Natural killer cell treated with Interleukin-12 subunit alpha and Interleukin-12 subunit beta and Interleukin-15 and Interleukin-18, amount 100 ng/mL, for 72 hours (primary cell): ENCODE data around the gene EYA2. TPM values are rescaled to one million over a fixed set of nuclear protein-coding genes. Genes with fewer than 3 reads are reported as not detected.

Experiments used
- ATAC-seq, 2 donors: fragments of 150-1000 bp; cut with Tn5 transposase in 1 of 2; sonication (Bioruptor Pico), chemical (Tn5 transposase) in 1 of 2; 2 replicates each; pipeline ENCODE4 v1.10.0; 2021
- DNase-seq: peaks from one replicate; pipeline ENCODE4 v3.0.0; 2022; ENCODE audit warnings: low spot score
- H3K27ac Mint-ChIP-seq, 2 donors: 1 replicate in 1 of 2; 2 replicates in 1 of 2; pipeline ENCODE4 v1.8.0; 2022; ENCODE audit warnings: mixed read lengths in 2 of 2, mild to moderate bottlenecking in 1 of 2, moderate library complexity in 1 of 2
- H3K27me3 Mint-ChIP-seq, 2 donors: 1 replicate in 1 of 2; 2 replicates in 1 of 2; pipeline ENCODE4 v1.8.0; 2022; ENCODE audit warnings: mixed read lengths in 2 of 2
- H3K36me3 Mint-ChIP-seq: one replicate; pipeline ENCODE4 v1.8.0; 2022; ENCODE audit warnings: mixed read lengths
- H3K4me1 Mint-ChIP-seq, 2 donors: 1 replicate in 1 of 2; 2 replicates in 1 of 2; pipeline ENCODE4 v1.8.0; 2022; ENCODE audit warnings: low read depth in 2 of 2, mixed read lengths in 2 of 2, mild to moderate bottlenecking in 1 of 2
- H3K4me3 Mint-ChIP-seq: one replicate; pipeline ENCODE4 v1.8.0; 2022; ENCODE audit warnings: mixed read lengths
- H3K9me3 Mint-ChIP-seq: 2 replicates; pipeline ENCODE4 v1.8.0; 2022; ENCODE audit warnings: mixed read lengths
- total RNA-seq, 2 donors: library from RNA; stranded (reverse); gene quantifications; one replicate each; pipeline ENCODE4 v1.2.3, GENCODE V29; 2022

EYA2 gene
- total RNA-seq, 2 donors from 2014 or later = 0.17 TPM; not detected in 1

DNA sequence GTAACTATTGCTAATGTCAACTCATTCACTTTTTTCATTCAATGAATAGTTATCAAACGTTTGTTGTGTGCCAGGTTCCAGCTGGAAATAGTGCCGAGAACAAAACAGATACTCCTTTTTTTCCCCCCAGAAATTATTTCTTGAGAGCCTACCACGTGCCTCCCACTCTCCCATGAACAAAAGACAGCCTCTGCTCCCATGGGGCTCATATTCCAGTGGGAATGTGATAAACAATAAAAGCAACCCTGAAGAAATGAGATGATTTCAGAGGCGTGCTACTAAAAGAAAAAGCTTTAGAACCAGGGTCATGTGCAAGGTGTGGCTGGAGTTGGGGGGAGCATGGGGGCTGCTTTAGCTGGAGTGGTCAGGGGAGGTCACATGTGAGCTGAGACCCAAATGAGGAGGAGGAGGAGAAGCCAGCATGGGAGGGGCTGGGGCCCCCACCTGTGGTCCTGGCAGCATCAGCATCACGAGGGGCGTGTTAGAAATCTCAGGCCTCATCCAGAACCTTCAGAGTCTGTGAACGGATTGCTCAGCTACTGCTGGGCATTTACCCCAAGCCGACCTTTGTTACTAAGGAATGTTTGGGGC is 157.4 kb downstream of the EYA2 start:
- Mint-ChIP-seq H3K27ac (no peak overlapping the region), H3K4me3 (no peak overlapping the region), H3K27me3 (peaks cover 18 to 31% of the 10 kb centered on the region in 2 donors), H3K36me3 (no peaks in the 10 kb centered on the region), H3K9me3 (no peaks in the 10 kb centered on the region), H3K4me1 (no peaks in the 10 kb centered on the region)
- DNase-seq = no peak
- no peak for ATAC-seq

DNA sequence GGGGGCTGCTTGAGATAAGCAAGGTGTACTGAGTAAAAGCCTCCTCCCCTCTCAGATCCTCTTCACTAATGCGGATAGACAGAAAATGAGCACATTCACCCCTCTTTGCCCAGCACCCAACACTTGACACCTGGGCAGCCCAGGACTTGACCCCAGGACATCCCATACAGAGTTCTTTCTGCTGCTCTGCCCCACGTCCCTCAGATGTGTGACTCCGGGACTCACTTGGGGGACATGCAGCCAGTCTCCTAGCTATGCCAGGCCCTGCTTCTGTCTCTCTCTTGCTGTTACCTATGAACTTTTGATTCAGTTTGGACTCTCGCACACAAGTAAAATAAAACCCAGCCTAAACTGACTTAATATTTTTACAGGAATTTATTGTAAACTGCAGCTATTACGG is 159.9 kb downstream of the EYA2 start:
- Mint-ChIP-seq H3K4me3 (no peak overlapping the region), H3K9me3 (no peaks in the 10 kb centered on the region), H3K4me1 (no peaks in the 10 kb centered on the region), H3K36me3 (no peaks in the 10 kb centered on the region), H3K27ac (no peak overlapping the region), H3K27me3 (peaks cover 13 to 27% of the 10 kb centered on the region in 2 donors)
- DNase-seq (no peak), ATAC-seq (no peak)

- ATAC-seq (no peak), DNase-seq (no peak)
- Mint-ChIP-seq H3K27ac (no peak overlapping the region), H3K4me3 (no peak overlapping the region), H3K9me3 (no peaks in the 10 kb centered on the region), H3K27me3 (peaks cover 13 to 22% of the 10 kb centered on the region in 2 donors), H3K36me3 (no peaks in the 10 kb centered on the region), H3K4me1 (no peaks in the 10 kb centered on the region)
These were observed 160.3 kb downstream of the EYA2 start for GRCh38 chr20:47054945-47055344.

DNA sequence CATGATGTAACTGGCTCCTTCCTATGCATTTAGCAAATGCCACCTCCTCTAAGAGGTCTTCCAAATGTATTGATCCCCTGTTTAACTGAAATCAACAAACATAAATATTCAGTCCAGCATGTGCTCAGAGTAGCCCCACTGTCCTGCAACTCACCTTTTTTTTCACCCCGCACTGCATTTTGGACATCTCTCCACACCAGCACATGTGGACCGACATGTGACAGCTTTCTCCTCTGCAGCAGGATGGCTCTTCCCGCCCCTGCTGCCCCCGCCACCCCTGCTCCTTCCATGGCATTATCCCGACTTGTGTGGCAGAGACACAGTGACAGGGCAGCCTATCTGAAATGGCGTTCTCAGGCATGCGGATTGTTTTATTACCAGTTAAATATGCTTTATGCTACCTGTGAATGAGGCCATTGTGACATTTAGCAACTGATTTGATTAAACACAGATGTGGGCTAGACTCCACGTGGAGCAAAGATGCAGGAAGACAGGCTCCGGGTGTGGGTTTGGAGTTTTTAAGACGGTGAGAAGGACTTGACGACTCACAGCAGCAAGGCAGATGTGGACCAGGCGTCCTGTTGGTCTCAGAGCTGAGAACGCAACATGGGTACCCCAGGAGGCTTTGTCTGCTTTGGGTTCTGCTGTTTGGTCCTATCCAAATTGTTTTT is 161.2 kb downstream of the EYA2 start:
- Mint-ChIP-seq H3K27me3 (peaks cover 12 to 18% of the 10 kb centered on the region in 2 donors), H3K27ac (no peak overlapping the region), H3K4me1 (no peaks in the 10 kb centered on the region), H3K9me3 (no peaks in the 10 kb centered on the region), H3K4me3 (no peak overlapping the region), H3K36me3 (no peaks in the 10 kb centered on the region)
- DNase-seq (no peak), ATAC-seq (no peak)

- DNase-seq = no peak
- no peak overlapping the region for H3K27ac Mint-ChIP-seq
- H3K4me1 Mint-ChIP-seq = no peaks in the 10 kb centered on the region
- H3K27me3 Mint-ChIP-seq = peaks cover 8 to 18% of the 10 kb centered on the region in 2 donors
- no peak overlapping the region for H3K4me3 Mint-ChIP-seq
- H3K36me3 Mint-ChIP-seq = no peaks in the 10 kb centered on the region
- H3K9me3 Mint-ChIP-seq = no peaks in the 10 kb centered on the region
- ATAC-seq = peak in 1 of 2 donors; percentile 21
These were observed 163.0 kb downstream of the EYA2 start for GRCh38 chr20:47057661-47058060.

GRCh38 chr20:47058236-47058635 is 163.6 kb downstream of the EYA2 start:
- Mint-ChIP-seq H3K4me1 (no peaks in the 10 kb centered on the region), H3K27me3 (peaks cover 8 to 18% of the 10 kb centered on the region in 2 donors), H3K9me3 (no peaks in the 10 kb centered on the region), H3K27ac (no peak overlapping the region), H3K36me3 (no peaks in the 10 kb centered on the region), H3K4me3 (no peak overlapping the region)
- no peak for ATAC-seq
- no peak for DNase-seq

GRCh38 chr20:47059536-47059935 is 164.9 kb downstream of the EYA2 start:
- no peaks in the 10 kb centered on the region for H3K36me3 Mint-ChIP-seq
- no peak overlapping the region for H3K4me3 Mint-ChIP-seq

DNA sequence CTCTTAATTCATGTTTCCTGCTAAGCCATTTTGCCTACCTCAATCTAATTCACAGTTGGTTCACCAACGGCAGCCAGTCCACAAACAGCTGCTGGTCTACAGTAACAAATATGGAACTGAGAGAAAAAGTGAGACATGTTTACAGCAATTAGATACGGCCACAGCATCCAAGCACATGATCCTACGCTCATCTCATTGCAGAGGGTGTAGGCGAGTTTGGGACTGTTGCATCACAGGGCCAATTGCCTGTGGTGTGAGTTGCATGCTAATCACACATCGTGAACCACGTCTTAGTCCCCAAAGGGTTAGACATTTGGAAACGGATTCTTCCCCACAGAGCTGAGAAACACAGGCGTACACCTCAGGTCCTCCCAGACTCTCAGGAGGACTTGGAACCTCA is 166.9 kb downstream of the EYA2 start:
- H3K36me3 Mint-ChIP-seq = no peaks in the 10 kb centered on the region
- peaks cover 6 to 14% of the 10 kb centered on the region in 2 donors for H3K27me3 Mint-ChIP-seq
- H3K27ac Mint-ChIP-seq = no peak overlapping the region
- H3K9me3 Mint-ChIP-seq = no peaks in the 10 kb centered on the region
- no peaks in the 10 kb centered on the region for H3K4me1 Mint-ChIP-seq
- ATAC-seq (no peak), DNase-seq (no peak)
- H3K4me3 Mint-ChIP-seq = no peak overlapping the region

More at GRCh38 chr20:47059536-47059935, 164.9 kb downstream of the EYA2 start:
- no peak for ATAC-seq
- no peak overlapping the region for H3K27ac Mint-ChIP-seq
- DNase-seq = no peak
- H3K4me1 Mint-ChIP-seq = no peaks in the 10 kb centered on the region
- H3K27me3 Mint-ChIP-seq = peaks cover 9 to 20% of the 10 kb centered on the region in 2 donors
- H3K9me3 Mint-ChIP-seq = no peaks in the 10 kb centered on the region

DNA sequence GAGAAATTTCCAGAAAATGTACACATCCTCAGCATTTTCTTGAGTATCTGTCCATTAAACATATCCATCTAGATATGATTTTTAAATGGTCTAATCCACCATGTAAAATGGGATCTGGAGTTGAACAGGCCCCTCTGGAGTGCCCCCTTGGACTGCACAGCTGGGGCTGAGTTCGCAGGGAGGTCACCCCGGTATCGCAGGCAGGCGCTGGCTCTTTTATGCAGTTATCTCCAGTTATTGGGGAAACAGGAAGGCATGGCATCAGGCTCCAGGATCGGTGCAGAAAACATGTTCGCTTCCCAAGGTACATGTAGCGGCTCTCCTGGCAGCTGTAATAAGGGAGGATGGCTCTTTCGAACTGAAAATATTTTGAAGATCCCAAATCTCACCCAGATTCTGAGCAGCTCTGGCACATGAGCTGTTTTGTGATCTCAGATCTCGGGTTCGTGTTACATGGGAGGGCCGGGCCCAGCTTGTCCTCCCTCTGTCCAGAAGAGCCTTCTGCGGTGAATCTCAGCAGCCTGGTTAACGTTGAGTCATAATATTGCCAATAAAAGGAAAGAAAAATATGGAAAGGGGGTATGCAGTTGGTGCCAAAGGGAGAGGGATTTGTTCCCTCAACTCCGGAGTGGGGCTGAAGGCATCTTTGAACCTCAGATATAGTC is 167.7 kb downstream of the EYA2 start:
- Mint-ChIP-seq H3K9me3 (no peaks in the 10 kb centered on the region), H3K4me1 (no peaks in the 10 kb centered on the region), H3K36me3 (no peaks in the 10 kb centered on the region), H3K27ac (no peak overlapping the region), H3K4me3 (no peak overlapping the region), H3K27me3 (peaks cover 6 to 14% of the 10 kb centered on the region in 2 donors)
- no peak for DNase-seq
- no peak for ATAC-seq

DNA sequence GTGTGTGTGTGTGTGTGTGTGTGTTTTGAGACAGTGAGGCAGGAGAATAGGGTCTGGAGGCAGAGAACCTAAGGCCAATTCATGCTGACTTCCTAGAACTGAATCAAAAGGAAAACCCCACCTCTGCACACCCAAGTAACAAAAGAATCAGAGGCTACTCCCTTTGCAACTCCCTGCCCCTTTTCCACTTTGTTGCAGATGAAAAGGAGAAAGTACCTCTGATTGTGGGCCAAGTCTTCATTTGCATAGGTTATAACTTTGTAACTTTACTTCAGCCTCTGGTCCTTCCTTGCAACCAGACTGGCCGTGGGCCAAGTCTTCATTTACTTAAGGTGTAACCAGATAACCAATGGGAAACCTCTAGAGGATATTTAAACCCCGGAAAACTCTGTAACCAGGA is 168.8 kb downstream of the EYA2 start:
- peaks cover 7% of the 10 kb centered on the region for H3K9me3 Mint-ChIP-seq
- H3K27ac Mint-ChIP-seq = no peak overlapping the region

GRCh38 chr20:47063808-47064207 is 169.2 kb downstream of the EYA2 start:
- Mint-ChIP-seq H3K27me3 (peaks cover 8 to 9% of the 10 kb centered on the region in 2 donors), H3K4me1 (no peaks in the 10 kb centered on the region), H3K9me3 (peaks cover 7% of the 10 kb centered on the region), H3K4me3 (no peak overlapping the region), H3K27ac (no peak overlapping the region), H3K36me3 (peaks cover 6% of the 10 kb centered on the region)
- no peak for DNase-seq
- ATAC-seq = no peak

More for the DNA sequence above, 168.8 kb downstream of the EYA2 start:
- Mint-ChIP-seq H3K36me3 (peaks cover 6% of the 10 kb centered on the region), H3K4me3 (no peak overlapping the region), H3K4me1 (no peaks in the 10 kb centered on the region), H3K27me3 (peaks cover 9% of the 10 kb centered on the region in 2 donors)
- ATAC-seq (no peak), DNase-seq (no peak)

DNA sequence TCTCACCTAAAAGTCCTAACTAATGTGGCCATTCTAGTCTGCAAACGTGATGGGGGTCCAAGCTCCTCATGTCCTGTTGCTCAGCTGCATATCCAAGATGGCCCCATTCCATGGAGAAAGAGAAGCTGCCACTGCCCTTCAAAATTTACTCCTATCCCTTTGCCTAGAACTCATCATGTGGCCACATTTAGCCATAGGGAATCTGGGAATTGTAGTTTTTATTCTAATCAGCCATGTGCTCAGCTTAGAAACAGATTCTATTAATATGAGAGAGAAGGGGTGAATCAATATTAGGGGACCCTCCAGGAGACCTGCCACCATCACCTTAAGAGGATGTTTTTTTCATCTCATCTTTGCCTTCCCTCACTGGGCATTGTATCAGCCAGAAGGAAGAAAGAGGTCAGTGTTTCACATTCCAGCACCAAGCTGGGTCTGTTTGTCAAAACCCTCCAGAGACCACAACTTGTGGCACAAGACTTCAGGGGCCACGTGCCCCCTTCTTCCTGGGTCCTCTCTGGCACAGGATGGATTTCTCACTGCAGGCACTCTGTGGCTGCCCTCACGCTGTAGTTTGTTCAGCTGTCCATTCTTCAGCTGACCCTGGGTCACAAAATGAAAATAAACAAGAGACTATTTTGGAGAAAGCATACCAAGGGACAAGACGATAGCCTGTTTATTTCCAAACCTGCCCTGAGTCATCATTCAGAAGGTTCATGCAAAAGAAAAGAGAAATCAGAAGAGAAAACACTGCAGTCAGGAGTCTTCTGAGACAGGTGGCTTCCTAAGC is 172.0 kb downstream of the EYA2 start:
- Mint-ChIP-seq H3K4me1 (no peaks in the 10 kb centered on the region), H3K4me3 (no peak overlapping the region), H3K27me3 (peaks cover 8 to 9% of the 10 kb centered on the region in 2 donors), H3K9me3 (peaks cover 7% of the 10 kb centered on the region), H3K27ac (no peak overlapping the region), H3K36me3 (peaks cover 6% of the 10 kb centered on the region)
- DNase-seq (no peak), ATAC-seq (no peak)

GRCh38 chr20:47067776-47068175 is 173.1 kb downstream of the EYA2 start:
- Mint-ChIP-seq H3K27ac (no peak overlapping the region), H3K4me1 (no peaks in the 10 kb centered on the region), H3K4me3 (no peak overlapping the region), H3K27me3 (peaks cover 8 to 9% of the 10 kb centered on the region in 2 donors), H3K36me3 (peaks cover 6% of the 10 kb centered on the region), H3K9me3 (peaks cover 7% of the 10 kb centered on the region)
- no peak for ATAC-seq
- DNase-seq = no peak
